Body of pancreas (tissue), 4 donors: ENCODE measurements around the gene ABLIM1. TPM values are rescaled to one million over a fixed set of nuclear protein-coding genes. Genes with fewer than 3 reads are reported as not detected.

Source experiments
- ATAC-seq: fragments of 150-250 bp; one replicate; pipeline ENCODE4 v1.9.1; 2016
- DNase-seq, 4 donors: peaks; one replicate each; pipeline ENCODE4 v3.0.0-alpha.2; 2019
- H3K27ac ChIP-seq, 4 donors: fragments of 200-600 bp; sonication (generic); 1 replicate in 3 of 4; 2 replicates in 1 of 4; pipeline versions ENCODE4 v1.5.1 to v1.6.1; 2016 to 2019; ENCODE audit warnings: mild to moderate bottlenecking in 1 of 4, mixed read lengths in 1 of 4, moderate library complexity in 1 of 4
- H3K27me3 ChIP-seq, 2 donors: fragments of 200-600 bp; sonication (generic); one replicate each; pipeline ENCODE4 v1.6.0; 2016; ENCODE audit warnings: mild to moderate bottlenecking in 1 of 2
- H3K36me3 ChIP-seq, 2 donors: fragments of 200-600 bp; sonication (generic); replicated peaks in 1 of 2; 2 replicates each; pipeline ENCODE4 v1.5.1; 2016; ENCODE audit warnings: low read depth in 2 of 2; ENCODE audit not compliant: insufficient read depth in 1 of 2
- H3K4me1 ChIP-seq: fragments of 200-600 bp; sonication (generic); one replicate; pipeline ENCODE4 v1.6.0; 2016
- H3K4me3 ChIP-seq, 2 donors: fragments of 200-600 bp; sonication (generic); 1 replicate in 1 of 2; 2 replicates in 1 of 2; pipeline ENCODE4 v1.5.1; 2016 to 2019
- H3K9me3 ChIP-seq, 3 donors: fragments of 200-600 bp; sonication (generic); 1 replicate in 2 of 3; 2 replicates in 1 of 3; pipeline ENCODE4 v1.5.1; 2016
- POLR2A ChIP-seq, 3 donors: fragments of 450-650 bp; IDR thresholded peaks; one replicate each; pipeline ENCODE4 v1.6.1; 2016; ENCODE audit warnings: antibody characterized with exemption in 3 of 3, mild to moderate bottlenecking in 2 of 3
- WGBS, 2 donors: methylation state at CpG; one replicate each; pipeline ENCODE4 v1.1.5; 2017; 5-methylcytosine and 5-hydroxymethylcytosine counted together
- intact Hi-C: fragments of 100-400 bp; cut with DNase I; formaldehyde crosslinking; loops from one replicate; pipeline ENCODE4 v1.15.1; 2023
- total RNA-seq, 2 donors: library from RNA; depleted of rRNA; stranded (reverse); fragments of >200 nt; gene quantifications; one replicate each; pipeline ENCODE4 v1.1.0, GENCODE V29; 2016
- TF ChIP-seq, protein P1 (sequence below), 7 experiments: fragments of 450-650 bp in 4 of 7; fragments of 200-600 bp in 3 of 7; sonication (generic) in 3 of 7; IDR thresholded peaks; one replicate each; pipeline ENCODE4 v1.5.1; 2016 to 2019; ENCODE audit warnings: antibody characterized with exemption in 7 of 7

Gene ABLIM1
- total RNA-seq, 2 donors from 2014 or later: 34.6 to 54.7 TPM

DNA sequence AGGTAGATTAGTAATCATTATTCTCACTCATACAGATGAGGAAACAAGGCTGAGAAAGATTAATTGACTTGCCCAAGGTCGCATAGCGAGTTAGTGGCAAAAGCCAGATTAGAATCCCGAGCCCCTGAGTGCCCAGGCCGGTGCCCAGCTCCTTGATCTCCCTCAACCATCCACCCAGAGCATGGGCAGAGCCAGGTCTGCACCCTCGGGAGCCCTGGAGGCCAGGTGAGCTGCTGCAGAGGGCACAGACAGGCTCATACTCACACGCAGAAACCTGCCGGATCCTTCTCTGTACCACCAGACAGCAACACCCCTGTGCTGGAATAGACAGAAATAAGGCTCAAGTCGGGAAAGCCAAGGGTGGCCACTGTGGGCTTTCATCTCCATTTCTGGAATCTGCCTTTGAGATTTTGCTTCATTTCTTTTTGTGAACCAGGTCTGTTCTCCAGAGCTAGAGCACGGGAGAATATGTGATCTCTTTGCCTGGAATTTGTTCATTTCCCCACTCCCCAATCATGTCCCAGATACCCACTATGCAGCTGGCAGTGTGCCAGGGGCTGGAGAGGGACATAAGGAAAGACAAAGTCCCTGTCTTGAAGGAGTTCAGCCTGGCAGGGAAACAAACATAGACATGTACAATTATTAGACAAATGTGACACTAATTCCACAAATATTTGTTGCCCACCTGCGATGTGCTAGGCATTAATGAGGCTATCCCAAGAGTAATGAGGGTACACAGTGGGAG, 259.3 kb downstream of the ABLIM1 start:
- no peaks in the 10 kb centered on the region for H3K27me3 ChIP-seq
- no peaks in the 10 kb centered on the region for H3K36me3 ChIP-seq
- TF ChIP-seq, protein P1, sequence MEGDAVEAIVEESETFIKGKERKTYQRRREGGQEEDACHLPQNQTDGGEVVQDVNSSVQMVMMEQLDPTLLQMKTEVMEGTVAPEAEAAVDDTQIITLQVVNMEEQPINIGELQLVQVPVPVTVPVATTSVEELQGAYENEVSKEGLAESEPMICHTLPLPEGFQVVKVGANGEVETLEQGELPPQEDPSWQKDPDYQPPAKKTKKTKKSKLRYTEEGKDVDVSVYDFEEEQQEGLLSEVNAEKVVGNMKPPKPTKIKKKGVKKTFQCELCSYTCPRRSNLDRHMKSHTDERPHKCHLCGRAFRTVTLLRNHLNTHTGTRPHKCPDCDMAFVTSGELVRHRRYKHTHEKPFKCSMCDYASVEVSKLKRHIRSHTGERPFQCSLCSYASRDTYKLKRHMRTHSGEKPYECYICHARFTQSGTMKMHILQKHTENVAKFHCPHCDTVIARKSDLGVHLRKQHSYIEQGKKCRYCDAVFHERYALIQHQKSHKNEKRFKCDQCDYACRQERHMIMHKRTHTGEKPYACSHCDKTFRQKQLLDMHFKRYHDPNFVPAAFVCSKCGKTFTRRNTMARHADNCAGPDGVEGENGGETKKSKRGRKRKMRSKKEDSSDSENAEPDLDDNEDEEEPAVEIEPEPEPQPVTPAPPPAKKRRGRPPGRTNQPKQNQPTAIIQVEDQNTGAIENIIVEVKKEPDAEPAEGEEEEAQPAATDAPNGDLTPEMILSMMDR (IDR thresholded peaks at IDR 0.05): no peak
- TF ChIP-seq POLR2A (IDR thresholded peaks at IDR 0.05): no peak
- intact Hi-C loops: no loop called here
- no peak overlapping the region for H3K4me3 ChIP-seq
- H3K9me3 ChIP-seq: no peaks in the 10 kb centered on the region
- no peak for DNase-seq
- ATAC-seq: no peak
- no peak overlapping the region for H3K27ac ChIP-seq
- peaks cover 35% of the 10 kb centered on the region for H3K4me1 ChIP-seq
- 63 to 66% methylated on average over 8 to 10 of the region's 10 CpGs for WGBS, 2 donors

DNA sequence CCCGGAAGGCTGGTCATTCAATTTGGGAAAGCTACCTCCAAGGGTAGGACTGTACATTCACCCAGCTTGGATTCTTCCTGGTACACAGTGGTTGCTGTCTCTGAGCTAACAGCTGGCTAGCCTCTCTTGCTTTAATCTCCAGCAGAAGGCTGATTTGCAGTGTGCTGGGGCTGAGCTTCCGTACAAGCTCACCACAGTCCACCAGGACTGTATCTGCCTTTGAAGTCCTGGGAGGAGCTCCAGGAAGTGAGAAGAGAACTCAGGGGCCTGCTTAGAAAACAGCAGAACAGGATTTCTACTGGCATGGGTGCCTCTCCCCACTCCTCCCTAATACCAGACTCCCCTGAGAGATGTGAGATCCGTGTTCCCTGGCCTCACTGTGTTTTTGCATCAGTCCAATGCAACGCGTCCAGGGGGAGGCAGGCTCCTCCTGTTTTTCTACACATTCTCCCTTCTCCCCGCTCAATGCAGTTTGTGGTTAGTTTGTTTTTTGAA, 260.4 kb downstream of the ABLIM1 start:
- no peaks in the 10 kb centered on the region for H3K9me3 ChIP-seq
- 55 to 79% methylated on average over 5 to 6 of the region's 6 CpGs for WGBS, 2 donors
- DNase-seq: peak in 1 of 4 donors; percentile 34
- no peaks in the 10 kb centered on the region for H3K36me3 ChIP-seq
- H3K4me3 ChIP-seq: no peak overlapping the region
- intact Hi-C loops: no loop called here
- TF ChIP-seq POLR2A (IDR thresholded peaks at IDR 0.05): no peak
- TF ChIP-seq, protein P1 (IDR thresholded peaks at IDR 0.05): no peak
- H3K27me3 ChIP-seq: no peaks in the 10 kb centered on the region
- peaks cover 24% of the 10 kb centered on the region for H3K4me1 ChIP-seq
- H3K27ac ChIP-seq: no peak overlapping the region
- no peak for ATAC-seq

DNA sequence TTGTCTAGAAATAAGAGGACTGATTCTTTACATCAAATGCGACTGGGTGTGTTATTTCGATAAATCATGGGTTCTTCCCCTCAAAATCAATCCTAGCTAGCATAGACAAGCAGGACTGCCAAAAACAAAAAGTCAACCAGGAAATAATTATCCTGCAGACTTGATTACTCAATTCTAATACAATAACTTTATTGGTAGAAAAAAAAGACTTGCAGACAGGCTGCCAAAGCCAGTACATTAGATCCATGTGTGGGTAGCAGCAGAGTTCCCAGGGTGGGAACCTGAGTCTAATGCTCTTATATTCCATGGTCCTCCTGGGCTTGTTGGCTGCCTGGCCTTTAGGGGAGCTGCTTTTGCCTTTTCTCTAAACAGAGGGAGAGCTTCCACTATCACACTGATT, 261.6 kb downstream of the ABLIM1 start:
- H3K4me1 ChIP-seq: peaks cover 12% of the 10 kb centered on the region
- DNase-seq (peak in 1 of 4 donors; percentile 18), ATAC-seq (peak; percentile 13)
- no peaks in the 10 kb centered on the region for H3K9me3 ChIP-seq
- intact Hi-C loops: no loop called here
- WGBS, 2 donors: 79 to 85% methylated on average over 2 of the region's 2 CpGs
- H3K27me3 ChIP-seq: no peaks in the 10 kb centered on the region
- no peak overlapping the region for H3K27ac ChIP-seq
- TF ChIP-seq, protein P1 (IDR thresholded peaks at IDR 0.05): no peak
- TF ChIP-seq POLR2A (IDR thresholded peaks at IDR 0.05): no peak
- H3K36me3 ChIP-seq: no peaks in the 10 kb centered on the region
- H3K4me3 ChIP-seq: no peak overlapping the region

DNA sequence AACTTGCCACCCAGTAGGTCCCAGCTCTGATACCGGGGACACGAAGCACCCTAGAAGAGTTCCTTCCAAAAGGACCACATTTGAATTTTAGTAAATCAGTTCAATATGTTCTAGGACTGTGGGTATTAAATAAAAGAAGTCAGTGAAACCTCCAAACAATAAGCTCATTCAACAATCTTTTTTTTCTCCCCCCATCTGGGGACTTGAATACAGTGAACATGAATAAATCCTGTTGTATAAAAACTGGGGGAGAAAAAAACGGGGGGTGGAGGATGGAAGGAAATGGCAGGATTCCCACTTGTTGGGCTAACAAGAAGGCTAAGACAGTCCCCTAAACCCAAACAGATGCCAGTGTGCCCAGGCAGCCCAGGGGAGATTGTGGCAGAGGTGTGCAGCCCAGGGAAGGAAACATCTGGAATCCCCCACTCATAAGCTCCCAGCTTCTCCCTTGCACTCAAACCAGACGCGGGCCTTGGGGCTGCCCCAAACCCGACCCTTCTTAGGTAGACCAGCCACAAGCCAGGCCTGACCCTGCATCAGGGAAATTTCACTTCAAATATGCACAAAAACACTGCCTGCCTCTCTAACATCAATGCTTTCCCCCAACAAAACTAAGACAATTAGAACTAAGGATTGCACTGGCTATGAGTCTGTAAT, 262.6 kb downstream of the ABLIM1 start:
- H3K27ac ChIP-seq: no peak overlapping the region
- H3K9me3 ChIP-seq: no peaks in the 10 kb centered on the region
- peaks cover 12% of the 10 kb centered on the region for H3K4me1 ChIP-seq
- no peak for ATAC-seq
- H3K27me3 ChIP-seq: no peaks in the 10 kb centered on the region
- no peak for DNase-seq
- intact Hi-C loops: no loop called here
- no peak for TF ChIP-seq POLR2A (IDR thresholded peaks at IDR 0.05)
- H3K36me3 ChIP-seq: no peaks in the 10 kb centered on the region
- WGBS, 2 donors: 64 to 87% methylated on average over 5 to 6 of the region's 6 CpGs
- H3K4me3 ChIP-seq: no peak overlapping the region

DNA sequence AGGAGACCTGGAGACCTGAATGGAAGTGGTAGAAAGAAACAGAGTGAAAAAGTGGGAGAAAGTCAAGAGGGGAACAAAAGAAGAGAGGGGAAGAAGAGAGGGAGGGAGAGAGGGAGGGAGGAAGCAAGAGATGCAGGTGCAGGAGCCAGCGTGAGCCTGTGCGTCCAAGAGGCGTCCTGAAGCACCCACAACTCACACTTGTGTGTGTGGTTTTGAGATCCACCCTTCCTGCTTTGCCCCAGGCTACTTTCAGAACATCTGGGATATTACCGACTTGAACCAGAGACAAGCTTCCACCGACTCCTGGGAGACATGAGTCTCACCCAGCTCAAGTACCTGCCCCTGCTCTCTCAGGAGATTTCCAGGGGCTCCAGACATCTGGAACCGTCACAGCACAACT, 263.5 kb downstream of the ABLIM1 start:
- H3K9me3 ChIP-seq: no peaks in the 10 kb centered on the region
- peaks cover 15% of the 10 kb centered on the region for H3K4me1 ChIP-seq
- no peak for ATAC-seq
- DNase-seq: no peak
- no peaks in the 10 kb centered on the region for H3K36me3 ChIP-seq
- WGBS, 2 donors: 86 to 92% methylated on average over 5 to 6 of the region's 6 CpGs
- intact Hi-C loops: no loop called here
- no peak overlapping the region for H3K27ac ChIP-seq
- no peak for TF ChIP-seq POLR2A (IDR thresholded peaks at IDR 0.05)
- TF ChIP-seq, protein P1 (IDR thresholded peaks at IDR 0.05): no peak
- no peaks in the 10 kb centered on the region for H3K27me3 ChIP-seq
- no peak overlapping the region for H3K4me3 ChIP-seq
